RPMI8226 (cell line): ENCODE results near the gene TMEM82.
"Not testable (repeated sequence)": the region's sequence is repeated elsewhere in the genome, so short reads cannot be mapped to it uniquely, and the experiment has no call there.

Experiments
- DNase-seq: peaks from one replicate; pipeline ENCODE4 v3.0.0-alpha.2; 2015

The TMEM82 gene

GRCh38 chr1:15742339-15742801 is at the start of gene TMEM82:
TMEM82 (plus strand) TSS chr1:15742499; CDS start chr1:15742560, 61 bp downstream.
- DNase-seq = no peak

- DNase-seq = no peak
Measured at GRCh38 chr1:15693371-15693770, 48.9 kb upstream of the TMEM82 start.

- DNase-seq = peak; percentile 94
Measured at GRCh38 chr1:15696956-15697521, 45.3 kb upstream of the TMEM82 start.

- DNase-seq = no peak
Measured at GRCh38 chr1:15698201-15698600, 44.1 kb upstream of the TMEM82 start.

- not testable (repeated sequence) for DNase-seq
Measured at GRCh38 chr1:15699321-15699720, 43.0 kb upstream of the TMEM82 start.

- no peak for DNase-seq
Measured at GRCh38 chr1:15700508-15700907, 41.8 kb upstream of the TMEM82 start.

GRCh38 chr1:15701784-15702183 is 40.5 kb upstream of the TMEM82 start:
- DNase-seq = no peak

- no peak for DNase-seq
Measured at GRCh38 chr1:15702722-15703550, 39.4 kb upstream of the TMEM82 start.

GRCh38 chr1:15703562-15703961 is 38.7 kb upstream of the TMEM82 start:
- DNase-seq = no peak

- no peak for DNase-seq
Measured at GRCh38 chr1:15704526-15705183, 37.6 kb upstream of the TMEM82 start.

GRCh38 chr1:15705184-15705566 is 37.1 kb upstream of the TMEM82 start:
- no peak for DNase-seq

GRCh38 chr1:15706751-15707150 is 35.5 kb upstream of the TMEM82 start:
- no peak for DNase-seq

GRCh38 chr1:15707239-15707925 is 34.9 kb upstream of the TMEM82 start:
- DNase-seq = no peak

- DNase-seq = no peak
Measured at GRCh38 chr1:15708486-15709137, 33.7 kb upstream of the TMEM82 start.

GRCh38 chr1:15709226-15709625 is 33.1 kb upstream of the TMEM82 start:
- DNase-seq = no peak

GRCh38 chr1:15712168-15712567 is 30.1 kb upstream of the TMEM82 start:
- no peak for DNase-seq

GRCh38 chr1:15714406-15715136 is 27.7 kb upstream of the TMEM82 start:
- DNase-seq = no peak

GRCh38 chr1:15717418-15718125 is 24.7 kb upstream of the TMEM82 start:
- no peak for DNase-seq

- no peak for DNase-seq
Measured at GRCh38 chr1:15718199-15718601, 24.1 kb upstream of the TMEM82 start.

- DNase-seq = no peak
Measured at GRCh38 chr1:15719381-15720120, 22.7 kb upstream of the TMEM82 start.

GRCh38 chr1:15720861-15721260 is 21.4 kb upstream of the TMEM82 start:
- no peak for DNase-seq
